Embryonic facial prominence (tissue), 1 donor: ENCODE data around the gene NT5DC3.
A peak's percentile ranks its signal among the peaks of the same experiment; 100 is the strongest.
"Not testable (repeated sequence)": the region's sequence is repeated elsewhere in the genome, so short reads cannot be mapped to it uniquely, and the experiment has no call there.

Experiments
- DNase-seq: peaks from one replicate; pipeline ENCODE4 v3.0.0-alpha.2; 2016; ENCODE audit errors: extremely low spot score

Gene NT5DC3

DNA sequence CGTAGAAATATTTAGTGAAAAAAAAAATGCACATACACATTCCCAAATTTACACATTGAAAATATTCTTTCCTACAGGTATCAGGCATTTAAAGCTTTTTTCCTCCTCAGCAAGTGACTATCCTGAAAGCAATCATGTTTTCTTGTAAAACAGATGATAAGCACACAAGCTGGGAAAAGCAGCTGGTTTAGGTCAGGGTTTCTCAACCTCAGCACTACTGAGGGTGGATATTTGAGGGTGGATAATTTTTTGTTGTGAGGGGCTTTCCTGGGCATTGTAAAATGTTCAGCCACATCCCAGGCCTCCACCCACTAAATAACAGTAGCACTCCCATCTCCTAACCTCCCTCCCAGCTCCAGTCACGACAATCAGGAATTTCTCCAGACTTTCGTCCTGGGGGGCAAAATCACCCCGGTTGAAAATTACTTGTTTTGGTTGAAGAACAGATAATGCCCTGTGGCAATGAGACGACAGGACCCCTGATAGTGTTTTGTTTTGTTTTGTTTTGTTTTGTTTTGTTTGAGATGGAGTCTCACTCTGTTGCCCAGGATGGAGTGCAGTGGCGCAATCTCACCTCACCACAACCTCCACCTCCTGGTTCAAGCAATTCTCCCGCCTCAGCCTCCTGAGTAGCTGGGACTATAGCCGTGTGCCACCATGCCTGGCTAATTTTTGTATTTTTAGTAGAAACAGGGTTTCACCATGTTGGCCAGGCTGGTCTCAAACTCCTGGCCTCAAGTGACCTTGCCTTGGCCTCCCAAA is 15.0 kb upstream of the NT5DC3 start:
- DNase-seq, result no peak

DNA sequence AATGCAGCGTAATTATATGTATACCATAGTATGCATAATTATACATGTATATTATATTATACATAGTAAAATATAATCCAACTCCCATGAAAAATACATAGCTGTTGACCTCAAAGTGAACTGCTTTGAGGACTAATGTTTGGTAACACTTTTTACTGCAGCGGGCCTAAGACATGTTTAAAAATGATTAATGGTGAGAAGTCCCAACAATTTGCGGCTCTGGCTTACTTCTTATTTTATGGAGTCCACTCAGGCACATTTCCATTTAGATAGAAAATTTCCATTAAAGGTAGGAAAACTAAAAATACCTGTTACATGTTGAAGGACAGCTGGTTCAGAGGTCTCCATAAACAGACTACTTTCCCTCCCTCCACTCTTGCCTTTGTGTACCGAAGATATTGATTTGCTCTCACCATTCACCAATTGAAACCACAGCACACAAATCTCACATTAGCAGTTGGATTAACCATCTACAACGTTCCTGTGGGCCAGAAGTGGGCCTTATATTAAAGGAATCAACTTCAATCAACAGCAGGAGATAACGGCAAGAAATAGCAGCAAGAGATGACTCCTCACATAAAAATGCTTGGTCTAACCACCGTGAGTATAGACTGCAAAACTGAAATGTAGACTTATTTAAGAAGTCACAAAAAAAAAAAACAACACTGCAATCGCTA is 14.1 kb upstream of the NT5DC3 start:
- no peak for DNase-seq

DNA sequence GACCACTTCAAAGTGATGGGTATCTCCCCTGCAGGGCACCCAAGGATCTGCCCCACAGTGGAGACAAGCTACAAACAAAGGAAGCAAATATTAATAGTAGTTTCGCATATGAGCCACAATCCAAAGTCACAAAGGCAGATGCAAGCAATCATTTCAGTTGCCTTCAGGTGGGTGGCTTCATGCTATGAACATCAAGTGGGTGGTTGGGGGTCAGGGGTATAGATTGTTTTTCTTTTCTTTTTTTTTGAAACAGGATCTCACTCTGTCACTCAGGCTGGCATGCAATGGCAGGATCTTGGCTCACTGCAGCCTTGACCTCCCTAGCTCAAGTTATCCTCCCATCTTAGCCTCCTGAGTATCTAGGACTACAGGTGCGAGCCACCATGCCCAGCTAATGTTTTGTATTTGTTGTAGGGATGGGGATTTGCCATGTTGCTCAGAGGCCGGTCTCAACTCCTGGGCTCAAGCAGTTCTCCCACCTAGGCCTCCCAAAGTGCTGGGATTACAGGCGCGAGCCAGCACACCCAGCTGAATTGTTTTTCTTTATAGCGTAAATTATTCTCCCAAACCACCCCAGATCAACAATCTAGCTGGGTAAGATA is 13.4 kb upstream of the NT5DC3 start:
- DNase-seq, result no peak

DNA sequence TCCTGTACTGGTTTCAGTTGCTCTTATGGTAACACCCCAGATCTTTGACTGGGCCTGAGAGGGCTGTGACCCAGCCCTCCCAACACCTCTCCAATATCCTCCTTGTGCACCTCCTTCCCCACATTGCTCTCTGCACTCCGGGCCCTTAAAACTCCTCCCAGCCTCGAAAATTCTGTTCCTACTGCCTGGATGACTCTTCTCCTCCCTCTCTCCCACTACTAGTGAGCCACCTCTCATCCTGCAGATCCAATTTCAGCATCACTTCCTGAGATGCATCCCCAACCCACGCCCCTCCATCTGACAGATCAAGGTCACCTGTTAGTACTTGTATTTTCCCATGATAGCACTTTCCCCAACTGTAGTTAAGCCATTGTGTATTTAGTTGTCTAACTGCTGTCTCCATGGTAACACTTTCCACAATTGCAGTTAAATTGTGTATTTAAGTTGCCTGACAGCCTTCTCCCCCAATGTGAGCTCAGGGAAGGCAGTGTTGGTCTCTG is 11.5 kb upstream of the NT5DC3 start:
- peak; percentile 51 for DNase-seq

DNA sequence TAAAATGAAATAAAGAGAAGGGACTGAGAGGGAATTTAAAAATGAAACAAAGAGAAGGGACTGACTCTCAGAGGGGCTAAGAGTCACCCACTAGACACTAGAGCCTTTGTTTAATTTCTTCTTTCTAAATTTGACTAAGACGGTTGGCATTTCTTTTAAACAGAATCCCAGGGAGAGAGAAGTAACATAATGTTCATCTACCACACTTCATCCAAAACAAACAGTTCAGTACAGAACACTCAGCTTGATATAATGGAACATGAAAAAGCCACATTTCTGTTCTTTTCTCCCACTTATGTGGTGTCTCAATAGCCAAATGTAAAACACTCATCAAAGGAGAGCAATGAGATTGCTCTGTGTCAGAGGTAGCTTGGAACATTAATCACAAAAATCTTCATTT is 10.1 kb upstream of the NT5DC3 start:
- no peak for DNase-seq

DNA sequence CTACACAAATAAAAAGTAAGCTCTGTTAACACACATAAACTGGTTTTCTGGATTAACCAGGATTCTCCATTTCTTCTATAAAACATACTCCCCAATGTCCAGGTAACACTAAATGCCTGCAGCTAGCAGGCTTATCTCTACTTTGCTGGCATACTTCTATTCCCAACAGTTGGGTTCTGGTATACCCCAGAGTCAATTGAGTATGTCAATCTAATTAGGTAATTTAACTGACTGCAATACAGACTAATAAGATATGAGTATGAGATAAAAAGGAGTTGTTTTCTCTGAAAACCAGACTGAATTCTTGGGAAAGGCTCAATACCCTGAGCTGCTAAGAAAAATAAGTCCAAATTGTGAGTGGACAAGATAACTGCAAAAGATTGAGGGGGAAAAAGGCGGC is 9.4 kb upstream of the NT5DC3 start:
- no peak for DNase-seq

DNA sequence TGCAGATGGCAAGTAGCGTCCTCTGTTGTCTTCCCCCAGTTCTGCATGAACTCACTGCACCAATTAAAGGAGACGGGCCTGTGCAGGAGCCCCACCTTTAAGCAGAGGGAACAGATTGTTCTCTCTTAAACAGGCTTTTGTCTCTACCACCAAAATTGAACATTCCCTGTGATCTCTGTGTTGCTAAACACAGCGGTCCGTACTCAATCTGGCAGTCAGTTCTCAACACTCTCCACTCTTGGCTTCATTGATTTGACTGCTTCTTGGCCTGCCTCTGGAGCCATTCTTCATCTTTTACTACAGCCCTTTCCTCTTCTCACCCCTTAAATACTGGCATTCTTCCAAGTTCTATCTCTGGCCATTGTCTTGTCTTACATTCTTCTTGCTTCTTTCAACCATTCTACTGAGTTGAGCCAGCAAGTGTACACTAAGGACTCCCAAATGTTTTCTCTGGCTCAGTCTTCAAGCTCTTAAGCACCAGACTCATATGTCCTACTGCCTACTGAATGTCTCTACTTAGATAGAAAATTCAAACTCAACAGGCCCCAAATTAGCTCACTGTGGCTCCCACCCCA is 8.0 kb upstream of the NT5DC3 start:
- no peak for DNase-seq

DNA sequence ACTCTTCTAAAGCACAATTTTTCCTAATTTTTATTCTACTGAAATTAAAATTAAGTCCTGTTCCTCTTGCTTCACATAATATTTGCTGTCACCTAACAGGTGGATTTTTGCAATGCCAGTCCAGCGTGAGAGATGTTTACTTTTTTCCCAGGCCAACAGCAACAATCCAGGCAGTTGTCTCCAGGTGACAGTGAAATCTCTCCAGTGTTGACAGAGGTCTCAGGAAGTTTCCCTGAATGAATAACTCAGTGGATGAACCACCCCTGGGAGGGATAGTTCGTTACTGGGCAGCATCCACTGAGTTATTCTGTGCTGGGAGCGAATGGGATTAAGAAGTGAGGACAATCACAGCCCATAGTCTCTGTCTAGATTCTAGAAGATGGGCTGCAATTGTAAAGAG is 7.1 kb upstream of the NT5DC3 start:
- no peak for DNase-seq

DNA sequence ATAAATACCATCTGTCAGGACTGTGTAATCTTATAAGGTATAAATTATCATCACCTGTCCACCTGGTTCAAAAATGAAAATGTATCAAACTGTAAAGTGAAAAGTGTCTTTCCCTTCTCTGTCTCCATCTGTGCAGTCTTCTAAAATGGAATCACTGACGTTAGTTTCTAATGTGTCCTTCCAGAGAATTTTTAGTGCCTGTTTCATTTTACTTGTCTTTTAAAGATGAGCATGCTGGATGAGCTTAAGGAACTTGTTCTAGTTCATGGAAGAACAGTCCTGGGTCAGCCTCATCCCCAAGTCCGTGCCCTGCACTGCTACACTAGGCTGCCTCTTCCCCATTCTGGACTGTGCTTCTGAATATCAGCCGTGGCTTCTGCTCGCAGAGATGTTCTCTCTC is 5.4 kb upstream of the NT5DC3 start:
- no peak for DNase-seq

DNA sequence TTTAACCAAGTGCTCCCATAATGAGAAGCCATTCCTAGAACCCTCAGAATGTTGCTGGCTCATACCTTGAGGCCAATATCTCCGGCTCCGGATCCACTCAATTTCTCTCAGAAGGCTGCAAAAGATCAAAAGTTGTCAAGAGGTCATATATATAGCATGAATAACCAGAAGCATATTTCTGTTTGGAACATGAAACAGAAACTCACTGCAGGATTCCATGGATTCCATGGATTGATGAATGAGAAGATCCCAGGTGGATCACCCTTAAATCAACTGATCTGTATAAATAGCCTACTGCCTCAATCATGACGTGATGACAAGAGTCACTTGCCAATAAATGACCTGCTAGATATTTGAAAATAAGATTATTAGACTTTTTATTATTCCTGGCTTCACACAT is 3.3 kb upstream of the NT5DC3 start:
- no peak for DNase-seq

DNA sequence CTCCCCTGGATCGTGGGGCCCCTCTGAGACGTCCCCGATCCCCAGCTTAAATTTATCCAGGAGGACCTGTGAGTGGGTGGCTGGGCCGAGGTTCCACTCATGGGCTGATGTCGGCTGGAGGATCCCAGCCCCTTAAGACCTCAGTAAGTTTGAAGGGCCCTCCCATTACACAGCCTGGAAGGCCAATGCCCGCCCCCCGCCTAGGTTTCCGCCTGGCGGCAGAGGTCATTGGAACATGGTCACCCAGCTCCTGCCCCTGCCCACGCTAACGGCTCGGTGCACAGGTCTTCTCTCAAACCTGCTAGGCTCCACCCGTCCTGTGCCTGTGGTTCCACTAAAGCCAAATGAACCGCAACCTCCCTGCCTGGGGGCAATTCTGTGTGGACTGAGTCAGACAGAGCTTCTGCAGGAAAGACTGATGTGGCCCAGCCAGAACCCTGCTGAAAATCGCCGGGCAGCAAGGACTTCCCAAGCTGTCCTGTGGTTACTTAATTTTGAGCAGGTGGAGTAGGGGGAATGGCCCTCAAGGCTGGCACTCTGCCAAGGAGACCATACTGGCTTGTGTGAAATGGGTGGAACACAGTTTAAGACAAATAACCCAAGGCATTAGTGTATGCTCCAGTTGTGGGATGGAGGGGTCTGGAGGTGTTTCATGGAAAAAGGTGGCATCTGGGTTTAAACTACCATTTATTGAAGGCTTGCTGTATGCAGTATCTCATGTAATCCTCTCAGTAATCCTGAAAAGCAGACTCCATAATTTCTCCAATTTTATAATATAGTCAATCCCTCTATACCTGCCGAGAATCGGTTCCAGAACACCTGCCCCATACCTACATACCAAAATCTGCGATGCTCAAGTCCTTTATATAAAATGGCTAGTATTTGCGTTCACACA is 903 bp upstream of the NT5DC3 start:
- DNase-seq, result no peak

DNA sequence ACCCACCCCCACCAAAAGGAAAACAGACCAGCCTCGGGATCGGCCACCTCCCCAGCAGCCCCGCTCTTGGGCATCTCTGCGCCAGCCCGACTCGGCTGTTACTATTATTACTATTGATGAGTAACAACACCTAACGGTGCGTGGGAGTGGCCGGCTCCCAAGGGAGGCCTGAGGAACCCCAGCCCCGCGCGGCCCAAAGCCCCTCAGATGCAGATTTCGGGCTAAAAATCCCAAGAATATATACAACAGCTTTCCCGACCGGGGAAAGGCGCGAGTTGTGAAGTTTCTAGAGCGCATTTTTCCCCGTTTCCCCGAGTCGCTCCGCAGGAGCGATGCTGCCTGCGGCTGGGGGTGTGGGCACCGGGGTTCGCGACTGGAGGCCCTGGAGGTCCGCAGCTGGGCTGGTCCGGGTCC is 565 bp downstream of the NT5DC3 start:
- DNase-seq, result peak; percentile 9

DNA sequence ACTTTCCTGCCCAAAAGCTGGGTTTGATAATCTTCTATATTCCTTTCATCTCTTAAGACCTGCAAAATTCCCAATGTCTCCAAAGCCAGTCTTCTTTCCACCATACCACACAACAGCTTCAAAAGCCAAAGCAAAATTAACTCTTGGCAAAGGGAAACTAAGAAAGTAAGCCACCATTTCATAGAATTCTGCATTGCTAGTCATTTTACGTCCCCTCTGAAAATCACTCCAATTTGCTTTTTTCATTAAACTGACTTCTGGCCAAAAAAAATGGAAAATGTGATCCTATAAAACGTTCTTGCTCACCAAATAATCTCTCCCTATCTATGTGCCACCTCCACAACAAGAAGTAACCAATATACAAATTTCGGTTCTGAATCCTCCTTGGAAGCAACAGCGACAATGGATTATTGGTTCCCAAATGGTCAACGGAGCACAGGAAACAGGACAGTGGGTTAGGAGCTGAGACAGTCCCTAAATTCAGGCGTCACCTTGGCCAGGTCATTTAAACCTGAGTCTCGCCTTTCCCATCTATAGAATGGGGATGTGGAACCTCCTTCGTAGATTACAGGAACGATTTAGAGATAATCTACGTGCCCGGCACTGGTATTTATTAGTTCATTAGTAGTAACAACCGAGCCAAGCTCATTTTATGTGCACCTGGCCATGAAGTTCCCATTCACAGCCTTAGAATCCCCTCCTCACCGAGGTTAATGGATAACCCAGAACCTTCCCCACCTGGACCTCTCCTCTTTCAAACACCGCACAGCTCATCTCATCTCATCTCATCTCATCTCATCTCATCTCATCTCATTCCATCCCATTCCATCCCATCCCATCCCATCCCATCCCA is 1.2 kb downstream of the NT5DC3 start:
- DNase-seq, result no peak

DNA sequence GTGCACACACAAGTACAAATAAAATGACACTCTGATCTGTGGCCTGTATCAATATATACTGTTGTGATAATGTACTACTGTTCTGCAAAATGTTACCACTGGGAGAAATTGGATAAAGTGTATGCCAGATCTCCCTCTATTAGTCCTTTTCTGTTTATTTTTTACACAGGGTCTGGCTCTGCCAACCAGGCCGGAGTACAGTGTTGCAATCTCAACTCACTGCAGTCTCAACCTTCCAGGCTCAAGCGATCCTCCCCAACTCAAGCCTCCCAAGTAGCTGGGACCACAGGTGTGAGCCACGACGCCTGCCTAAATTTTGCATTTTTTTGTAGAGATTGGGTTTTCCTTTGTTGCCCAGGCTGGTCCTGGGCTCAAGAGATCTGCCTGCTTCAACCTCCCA is 1.9 kb downstream of the NT5DC3 start:
- no peak for DNase-seq

DNA sequence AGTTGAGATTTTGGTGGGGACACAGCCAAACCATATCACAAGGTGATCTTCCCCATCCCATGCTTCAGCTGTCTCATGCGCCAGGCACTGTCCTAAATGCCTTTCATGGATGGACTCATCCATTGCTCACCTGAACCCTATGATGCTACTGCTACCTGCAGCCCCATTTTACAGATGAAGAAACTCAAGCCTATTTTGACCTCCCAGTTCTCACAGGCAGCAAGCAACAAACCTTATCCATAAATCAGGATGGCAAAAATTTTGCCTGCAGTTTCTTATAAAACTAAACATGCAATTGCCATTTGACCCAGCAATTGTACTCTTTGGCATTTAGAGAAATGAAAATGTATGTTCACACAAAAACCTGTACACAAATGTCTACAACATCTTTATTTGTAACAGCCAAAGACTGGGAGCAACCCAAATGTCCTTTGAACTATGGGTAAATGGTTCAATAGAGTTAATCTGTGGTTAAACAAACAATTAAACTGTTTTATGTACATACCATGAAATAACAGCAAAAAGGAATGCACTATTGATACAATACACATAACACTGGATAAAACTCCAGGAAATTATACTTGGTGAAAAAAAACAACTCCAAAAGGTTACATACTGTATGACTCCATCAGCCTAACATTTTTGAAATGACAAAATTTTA is 2.6 kb downstream of the NT5DC3 start:
- no peak for DNase-seq

DNA sequence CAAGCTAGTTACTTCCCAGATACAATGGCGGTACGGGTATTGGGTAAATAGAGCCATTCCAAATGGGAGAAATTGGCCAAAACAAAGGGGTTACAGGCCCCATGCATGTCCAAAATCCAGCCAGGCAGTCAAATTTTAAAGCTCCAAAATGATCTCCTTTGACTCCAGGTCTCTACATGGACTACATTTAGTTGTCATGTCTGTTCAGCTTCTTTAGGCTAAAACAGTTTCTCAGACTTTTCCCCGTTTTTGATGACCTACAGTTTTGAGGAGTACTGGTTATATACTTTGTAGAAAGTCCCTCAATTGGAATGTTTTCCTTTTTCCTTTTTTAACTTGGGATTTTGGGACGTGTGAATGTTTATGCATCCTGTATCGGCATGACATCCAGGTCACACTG is 4.7 kb downstream of the NT5DC3 start:
- no peak for DNase-seq

DNA sequence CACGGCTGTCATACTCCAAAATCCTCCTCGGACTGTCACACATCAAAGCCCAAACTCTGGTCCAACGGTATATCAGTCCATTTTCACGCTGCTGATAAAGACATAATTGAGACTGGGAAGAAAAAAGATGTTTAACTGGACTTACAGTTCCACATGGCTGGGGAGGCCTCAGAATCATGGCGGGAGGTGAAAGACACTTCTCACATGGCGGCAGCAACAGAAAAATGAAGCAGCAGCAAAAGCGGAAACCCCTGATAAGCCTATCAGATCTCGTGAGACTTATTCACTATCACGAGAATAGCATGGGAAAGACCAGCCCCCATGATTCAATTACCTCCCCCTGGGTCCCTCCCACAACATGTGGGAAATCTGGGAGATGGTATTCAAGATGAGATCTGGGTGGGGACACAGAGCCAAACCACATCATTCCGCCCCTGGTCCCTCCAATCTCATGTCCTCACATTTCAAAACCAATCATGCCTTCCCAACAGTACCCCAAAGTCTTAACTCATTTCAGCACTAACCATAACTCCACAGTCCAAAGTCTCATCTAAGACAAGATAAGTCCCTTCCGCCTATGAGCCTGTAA is 5.2 kb downstream of the NT5DC3 start:
- DNase-seq, result not testable (repeated sequence)

DNA sequence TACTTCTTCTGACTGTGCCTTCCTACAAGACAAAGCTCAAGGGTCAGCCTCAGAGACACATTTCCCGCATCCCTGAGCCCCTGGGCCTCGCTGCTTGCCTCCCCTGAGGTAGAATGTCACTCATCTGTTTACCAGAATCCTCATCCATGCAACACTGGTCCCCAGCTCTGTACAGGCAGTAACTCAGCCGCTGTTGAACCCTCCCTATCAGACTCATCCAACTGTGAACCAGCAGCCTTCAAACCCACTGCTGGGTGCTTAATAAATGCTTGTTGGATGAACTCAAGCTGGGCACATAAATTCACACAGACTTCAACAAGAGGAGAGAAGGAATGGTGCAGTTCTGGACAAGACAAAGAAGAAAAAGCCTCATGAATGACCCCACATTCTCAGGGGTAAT is 6.1 kb downstream of the NT5DC3 start:
- DNase-seq, result no peak

DNA sequence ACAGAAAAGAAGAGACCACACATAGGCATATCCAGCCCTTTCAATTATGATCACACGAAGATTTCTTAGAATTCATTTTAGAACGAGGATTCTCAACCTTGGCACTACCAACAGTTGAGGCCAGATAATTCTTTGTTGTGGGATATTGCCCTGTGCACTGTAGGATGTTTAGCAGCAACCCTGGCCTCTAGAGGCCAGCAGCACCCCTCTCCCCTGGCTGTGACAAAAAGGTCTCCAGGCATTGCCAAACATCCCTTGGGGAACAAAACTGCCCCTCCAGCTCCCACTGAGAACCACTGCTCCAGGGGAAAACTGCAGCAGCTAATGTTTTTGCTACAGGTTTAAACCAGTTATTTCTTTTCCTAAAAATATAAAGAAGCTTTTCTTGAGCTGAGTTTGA is 7.1 kb downstream of the NT5DC3 start:
- DNase-seq, result no peak
